GM12878 (cell line): ENCODE results near the gene BCAS3. TPM values are rescaled to one million over a fixed set of nuclear protein-coding genes. Genes with fewer than 3 reads are reported as not detected.

Experiments used
- ATAC-seq: fragments of 200-7000 bp; cut with Tn5 transposase; 3 replicates; pipeline ENCODE4 v1.9.1; 2020; ENCODE audit warnings: mild to moderate bottlenecking, moderate library complexity
- BruUV-seq: library from RNA; stranded (reverse); fragments of 400-500 nt; replicated peaks from 2 replicates; lab custom pipeline; 2021; lab: Mats Ljungman, UMichigan
- CTCF ChIA-PET: fragments of 300-600 bp; sonication (Branson Sonifier 250); formaldehyde crosslinking; extraction: SDS; loops from one replicate; lab custom pipeline; 2021; ENCODE audit warnings: inconsistent platforms; lab: Yijun Ruan, JAX
- POLR2A ChIA-PET: fragments of 350-600 bp; formaldehyde crosslinking; extraction: SDS; loops from one replicate; lab custom pipeline; 2021; ENCODE audit warnings: inconsistent platforms; lab: Charles Lee
- RAD21 ChIA-PET: fragments of 300-600 bp; sonication (Branson Sonifier 250); formaldehyde crosslinking; loops from one replicate; lab custom pipeline; 2023; ENCODE audit warnings: antibody characterized with exemption; ENCODE audit not compliant: unreplicated experiment; lab: Charles Lee
- SMC1A ChIA-PET: fragments of 300-600 bp; sonication (Branson Sonifier 250); formaldehyde crosslinking; loops from one replicate; lab custom pipeline; 2023; ENCODE audit not compliant: unreplicated experiment, uncharacterized antibody; lab: Charles Lee
- DNase-seq: peaks from one replicate; pipeline ENCODE4 v3.0.0-alpha.2; 2011; ENCODE audit warnings: low read depth, low spot score
- FAIRE-seq: peaks from 3 replicates; lab custom pipeline; 2011; peaks lifted over from hg19 to GRCh38; lab: Jason Lieb, UNC
- H2AFZ ChIP-seq: 2 replicates; pipeline ENCODE4 v1.6.0; 2011; ENCODE audit warnings: low read depth, low read length, control low read depth; ENCODE audit not compliant: control insufficient read depth
- H3K27ac ChIP-seq: 2 replicates; pipeline ENCODE4 v1.5.1; 2011; ENCODE audit warnings: control low read depth; ENCODE audit not compliant: control insufficient read depth, insufficient read depth
- H3K27me3 ChIP-seq, 2 experiments: replicated peaks in 1 of 2; 2 replicates each; pipeline versions ENCODE4 v1.6.0 to v1.6.1; 2011; ENCODE audit warnings: low read length in 1 of 2; ENCODE audit not compliant: control insufficient read depth in 2 of 2, insufficient read depth in 2 of 2
- H3K36me3 ChIP-seq, 2 experiments: 2 replicates each; pipeline ENCODE4 v1.5.1; 2011; ENCODE audit warnings: low read length in 1 of 2; ENCODE audit not compliant: control insufficient read depth in 2 of 2, insufficient read depth in 2 of 2
- H3K4me1 ChIP-seq: 2 replicates; pipeline ENCODE4 v1.6.1; 2011; ENCODE audit warnings: mild to moderate bottlenecking, low read length, moderate library complexity, mixed read lengths; ENCODE audit not compliant: control insufficient read depth, insufficient read depth
- H3K4me2 ChIP-seq: 2 replicates; pipeline ENCODE4 v1.6.0; 2011; ENCODE audit warnings: control low read depth; ENCODE audit not compliant: control insufficient read depth, insufficient read depth
- H3K4me3 ChIP-seq: fragments of 200-600 bp; sonication (generic); 2 replicates; pipeline ENCODE4 v1.5.1; 2016
- H3K79me2 ChIP-seq: 2 replicates; pipeline ENCODE4 v1.6.0; 2011; ENCODE audit warnings: low read length; ENCODE audit not compliant: control insufficient read depth, insufficient read depth
- H3K9ac ChIP-seq: 2 replicates; pipeline ENCODE4 v1.8.0; 2011; ENCODE audit warnings: low read length, control low read depth, mixed read lengths; ENCODE audit not compliant: control insufficient read depth, insufficient read depth
- H3K9me3 ChIP-seq: replicated peaks from 3 replicates; pipeline ENCODE4 v1.5.1; 2011; ENCODE audit warnings: mild to moderate bottlenecking, low read length; ENCODE audit not compliant: control insufficient read depth, insufficient read depth
- H4K20me1 ChIP-seq: 2 replicates; pipeline ENCODE4 v1.6.0; 2011; ENCODE audit not compliant: control insufficient read depth, insufficient read depth
- EP300 ChIP-seq, 2 experiments: fragments of 150-350 bp in 1 of 2; IDR thresholded peaks; 2 replicates each; pipeline ENCODE4 v1.6.1; 2011 to 2012; ENCODE audit warnings: low read depth in 2 of 2, low read length in 2 of 2, borderline replicate concordance in 1 of 2, improper control_type of control experiment in 1 of 2, inconsistent platforms in 1 of 2; ENCODE audit not compliant: control insufficient read depth in 1 of 2
- HDGF ChIP-seq: fragments of 450-650 bp; IDR thresholded peaks from 2 replicates; pipeline ENCODE4 v1.6.1; 2016; ENCODE audit warnings: antibody characterized with exemption
- MTA3 ChIP-seq: IDR thresholded peaks from 2 replicates; pipeline ENCODE4 v1.6.1; 2012; ENCODE audit warnings: low read length, inconsistent platforms, borderline replicate concordance
- MYC ChIP-seq: IDR thresholded peaks from 2 replicates; pipeline ENCODE4 v1.6.1; 2011; ENCODE audit warnings: mild to moderate bottlenecking, low read length, moderate library complexity, inconsistent platforms; ENCODE audit not compliant: insufficient read depth, insufficient replicate concordance, insufficient read length, severe bottlenecking
- NFXL1 ChIP-seq: fragments of 450-650 bp; IDR thresholded peaks from 2 replicates; pipeline ENCODE4 v1.6.1; 2017; ENCODE audit warnings: antibody characterized with exemption, mild to moderate bottlenecking, borderline replicate concordance
- POLR2A ChIP-seq: IDR thresholded peaks from 2 replicates; pipeline ENCODE4 v1.6.1; 2011; ENCODE audit warnings: low read depth, mild to moderate bottlenecking, low read length
- SPI1 ChIP-seq: IDR thresholded peaks from 2 replicates; pipeline ENCODE4 v1.6.1; 2011; ENCODE audit warnings: low read depth, mild to moderate bottlenecking, low read length, moderate library complexity, borderline replicate concordance; ENCODE audit not compliant: insufficient read depth
- YBX1 ChIP-seq: fragments of 450-650 bp; IDR thresholded peaks from 2 replicates; pipeline ENCODE4 v1.6.1; 2016; ENCODE audit warnings: antibody characterized with exemption
- ZNF384 ChIP-seq: IDR thresholded peaks from 2 replicates; pipeline ENCODE4 v1.6.1; 2012; ENCODE audit warnings: low read depth, mild to moderate bottlenecking, low read length, improper control_type of control experiment, borderline replicate concordance
- in situ Hi-C: fragments of 300-500 bp; cut with MboI; formaldehyde crosslinking; loops from 9 replicates; pipeline ENCODE4 v1.14.3; 2018; ENCODE audit warnings: mixed read lengths
- intact Hi-C: fragments of 100-400 bp; cut with micrococcal nuclease; formaldehyde crosslinking; loops from one replicate; pipeline ENCODE4 v1.14.2; 2022; ENCODE audit not compliant: unreplicated experiment
- polyA plus RNA-seq, 11 experiments: library from polyadenylated mRNA; depleted of rRNA in 4 of 11; unstranded in 6 of 11; stranded (reverse) in 5 of 11; fragments of >200 nt; fragmentation: Nextera tagmentation in 4 of 11; fragmentation: Illumina TruSeq in 1 of 11; extraction: Ambion mirVana in 4 of 11; extraction: Trizol in 1 of 11; gene quantifications; 1 replicate in 1 of 11; 2 replicates in 10 of 11; pipeline versions ENCODE4 v1.2.1 to v1.2.3, GENCODE V29; 2011 to 2016; ENCODE audit warnings: inconsistent platforms in 2 of 11, missing spikeins in 2 of 11, low read depth in 1 of 11
- total RNA-seq, 4 experiments: library from RNA; depleted of rRNA in 3 of 4; stranded (reverse); fragments of >200 nt in 3 of 4; fragmentation: Illumina TruSeq in 1 of 4; extraction: Trizol in 1 of 4; gene quantifications; 2 replicates each; pipeline versions ENCODE4 v1.2.1 to v1.2.3, GENCODE V29; 2013 to 2021
- TF ChIP-seq, protein P1 (sequence below), 3 experiments: IDR thresholded peaks in 2 of 3; conservative IDR thresholded peaks in 1 of 3; 2 replicates each; pipeline ENCODE4 v1.5.1; 2011; ENCODE audit warnings: low read depth in 3 of 3, low read length in 3 of 3, mild to moderate bottlenecking in 3 of 3, control low read depth in 2 of 3, moderate library complexity in 2 of 3, inconsistent platforms in 1 of 3, mixed read lengths in 1 of 3; ENCODE audit not compliant: control insufficient read depth in 2 of 3, insufficient read depth in 1 of 3; ENCODE audit errors: extremely low read depth in 1 of 3

BCAS3 gene
- total and polyA plus RNA-seq, 10 of the 15 experiments (the other 5 are each of a cell fraction or from before 2014, with no cell fraction given), result 2.1 to 11.0 (median 6.6) TPM

DNA sequence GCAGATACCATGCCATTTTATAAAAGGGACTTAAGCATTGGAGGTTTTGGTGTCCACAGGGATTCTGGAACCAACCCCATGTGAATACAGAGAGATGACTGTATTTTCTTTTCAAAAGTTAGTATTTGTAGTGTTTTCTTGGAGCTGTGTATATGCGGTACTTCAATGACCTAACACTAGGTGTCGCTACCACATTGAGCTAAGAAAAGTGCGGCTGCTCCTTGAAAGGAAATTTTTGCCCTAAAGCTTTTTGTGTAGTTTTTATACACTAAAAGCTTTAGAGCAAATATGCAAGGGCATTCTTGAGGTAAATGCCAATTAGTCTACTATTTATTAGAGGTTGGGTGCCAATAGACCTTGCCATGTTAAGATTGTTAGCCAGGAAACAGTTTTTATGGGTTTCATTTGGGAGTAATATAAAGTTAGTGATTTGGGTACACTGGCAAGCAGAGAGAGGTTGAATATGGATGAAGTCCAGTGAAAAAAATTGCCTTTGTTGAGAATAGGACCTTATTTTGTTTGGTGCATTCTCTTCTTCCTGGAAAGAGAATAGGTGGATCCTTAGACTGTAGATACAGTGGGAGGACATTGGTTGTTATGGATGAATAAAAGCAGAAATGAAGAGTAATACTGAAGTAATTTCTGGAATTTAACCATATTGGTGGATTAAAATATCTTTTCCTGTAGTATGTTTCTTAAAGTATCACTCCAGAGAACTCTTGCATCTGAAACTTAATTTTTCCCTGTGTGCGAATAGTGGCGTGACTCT is 43.3 kb downstream of the BCAS3 start (continued):
- TF ChIP-seq, protein P1, sequence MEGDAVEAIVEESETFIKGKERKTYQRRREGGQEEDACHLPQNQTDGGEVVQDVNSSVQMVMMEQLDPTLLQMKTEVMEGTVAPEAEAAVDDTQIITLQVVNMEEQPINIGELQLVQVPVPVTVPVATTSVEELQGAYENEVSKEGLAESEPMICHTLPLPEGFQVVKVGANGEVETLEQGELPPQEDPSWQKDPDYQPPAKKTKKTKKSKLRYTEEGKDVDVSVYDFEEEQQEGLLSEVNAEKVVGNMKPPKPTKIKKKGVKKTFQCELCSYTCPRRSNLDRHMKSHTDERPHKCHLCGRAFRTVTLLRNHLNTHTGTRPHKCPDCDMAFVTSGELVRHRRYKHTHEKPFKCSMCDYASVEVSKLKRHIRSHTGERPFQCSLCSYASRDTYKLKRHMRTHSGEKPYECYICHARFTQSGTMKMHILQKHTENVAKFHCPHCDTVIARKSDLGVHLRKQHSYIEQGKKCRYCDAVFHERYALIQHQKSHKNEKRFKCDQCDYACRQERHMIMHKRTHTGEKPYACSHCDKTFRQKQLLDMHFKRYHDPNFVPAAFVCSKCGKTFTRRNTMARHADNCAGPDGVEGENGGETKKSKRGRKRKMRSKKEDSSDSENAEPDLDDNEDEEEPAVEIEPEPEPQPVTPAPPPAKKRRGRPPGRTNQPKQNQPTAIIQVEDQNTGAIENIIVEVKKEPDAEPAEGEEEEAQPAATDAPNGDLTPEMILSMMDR (IDR thresholded peaks at IDR 0.05 in 2 of 3, conservative IDR thresholded peaks at IDR 0.05 in 1 of 3; ENCODE audit: control insufficient read depth in 2 of 3, extremely low read depth in 1 of 3, insufficient read depth in 1 of 3, low read depth in 3 of 3, low read length in 3 of 3), result peak; percentile 79 to 83 (median 79)
- TF ChIP-seq EP300 (IDR thresholded peaks at IDR 0.05; ENCODE audit: borderline replicate concordance in 1 of 2, control insufficient read depth in 1 of 2, low read depth in 2 of 2, low read length in 2 of 2) (no peak), MYC (no peak), POLR2A (no peak), HDGF (no peak), YBX1 (no peak), NFXL1 (peak; percentile 59; the same call in 1 of the 2 replicates)

DNA sequence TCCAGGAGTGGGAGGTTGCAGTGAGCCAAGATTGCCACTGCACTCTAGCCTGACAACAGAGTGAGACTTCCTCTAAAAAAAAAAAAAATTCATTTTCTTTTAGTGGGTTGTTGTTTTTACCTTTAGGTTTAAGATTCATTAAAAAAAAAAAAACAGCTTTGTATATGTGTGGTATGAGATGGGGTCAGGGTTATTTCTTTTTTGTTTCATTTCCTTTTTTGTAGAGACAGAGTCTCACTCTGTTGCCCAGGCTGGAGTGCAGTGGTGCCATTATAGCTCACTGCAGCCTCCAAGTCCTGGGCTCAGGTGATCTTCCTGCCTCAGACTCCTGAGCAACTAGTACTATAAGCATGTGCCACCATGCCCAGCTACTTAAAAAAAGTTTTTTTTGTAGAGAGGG is 47.0 kb downstream of the BCAS3 start:
- in situ Hi-C loops (loop anchor here (5.0 kb wide), 1 partner anchor 668 kb away; no protein-coding TSS in a partner anchor), intact Hi-C loops (loop anchor here (5.0 to 10.0 kb wide), 4 partner anchors 248 to 663 kb away; no protein-coding TSS in a partner anchor)
- TF ChIP-seq SPI1 (0 out of 2 replicates have a peak, but pooled peaks have one; percentile 16), ZNF384 (peak; percentile 38; the same call in 1 of the 2 replicates), MTA3 (no peak)
- no TSS peak for BruUV-seq
- Histone ChIP-seq H4K20me1 (no peaks in the 10 kb centered on the region), H3K9me3 (no peaks in the 10 kb centered on the region), H3K4me1 (no peaks in the 10 kb centered on the region; the same call in none of the 2 replicates), H3K4me2 (no peak overlapping the region), H3K27me3 (no peaks in the 10 kb centered on the region), H3K27ac (no peak overlapping the region), H2AFZ (no peak overlapping the region), H3K79me2 (no peaks in the 10 kb centered on the region), H3K4me3 (no peak overlapping the region), H3K9ac (no peak overlapping the region), H3K36me3 (no peaks in the 10 kb centered on the region)
- ATAC-seq (peak; percentile 80), FAIRE-seq (no peak), DNase-seq (no peak)
- SMC1A ChIA-PET, result no interaction called here
- RAD21 ChIA-PET, result no interaction called here
- POLR2A ChIA-PET, result no interaction called here
- CTCF ChIA-PET, result interaction anchor here (0.7 to 1.4 kb wide), 2 partner anchors 17 to 276 kb away, joined by 3 read pairs; no protein-coding TSS in a partner anchor
